HL-60 (cell line): ENCODE measurements around the gene GIPC1.
A peak's percentile ranks its signal among the peaks of the same experiment; 100 is the strongest.

Source experiments
- DNase-seq, 2 experiments: peaks; one replicate each; pipeline ENCODE4 v3.0.0-alpha.2; 2010 to 2020; ENCODE audit warnings: low read depth in 1 of 2, low spot score in 1 of 2
- H3K27ac ChIP-seq: fragments of 250-450 bp; sonication (Bioruptor Pico); replicated peaks from 2 replicates; pipeline ENCODE4 v1.5.1; 2020; ENCODE audit warnings: mild to moderate bottlenecking, moderate library complexity
- H3K27me3 ChIP-seq: fragments of 250-450 bp; sonication (Bioruptor Pico); 2 replicates; pipeline ENCODE4 v1.5.1; 2021; ENCODE audit warnings: mild to moderate bottlenecking, moderate library complexity; ENCODE audit not compliant: insufficient read depth, poor library complexity, severe bottlenecking
- H3K4me3 ChIP-seq: replicated peaks from 2 replicates; pipeline ENCODE4 v1.5.1; 2011; ENCODE audit warnings: mild to moderate bottlenecking, control low read depth, low read length; ENCODE audit not compliant: insufficient read depth
- CTCF ChIP-seq: IDR thresholded peaks from one replicate; pipeline ENCODE4 v1.5.1; 2011; ENCODE audit warnings: low read length, control low read depth, inconsistent platforms; ENCODE audit not compliant: insufficient read depth
- GABPA ChIP-seq: IDR thresholded peaks from 2 replicates; pipeline ENCODE4 v1.6.1; 2012; ENCODE audit warnings: low read depth
- POLR2AphosphoS5 ChIP-seq: IDR thresholded peaks from 2 replicates; pipeline ENCODE4 v1.6.1; 2012; ENCODE audit warnings: low read depth
- SPI1 ChIP-seq: IDR thresholded peaks from 2 replicates; pipeline ENCODE4 v1.6.1; 2012; ENCODE audit warnings: low read depth, mild to moderate bottlenecking, borderline replicate concordance
- TF ChIP-seq, protein P1 (sequence below): IDR thresholded peaks from 2 replicates; pipeline ENCODE4 v1.6.1; 2012; ENCODE audit warnings: low read depth; ENCODE audit not compliant: insufficient replicate concordance

The GIPC1 gene

GRCh38 chr19:14502334-14503092 is 6.6 kb upstream of the GIPC1 start:
- DNase-seq: no peak
- TF ChIP-seq SPI1 (no peak), POLR2AphosphoS5 (no peak), CTCF (no peak), GABPA (no peak)
- TF ChIP-seq, protein P1, sequence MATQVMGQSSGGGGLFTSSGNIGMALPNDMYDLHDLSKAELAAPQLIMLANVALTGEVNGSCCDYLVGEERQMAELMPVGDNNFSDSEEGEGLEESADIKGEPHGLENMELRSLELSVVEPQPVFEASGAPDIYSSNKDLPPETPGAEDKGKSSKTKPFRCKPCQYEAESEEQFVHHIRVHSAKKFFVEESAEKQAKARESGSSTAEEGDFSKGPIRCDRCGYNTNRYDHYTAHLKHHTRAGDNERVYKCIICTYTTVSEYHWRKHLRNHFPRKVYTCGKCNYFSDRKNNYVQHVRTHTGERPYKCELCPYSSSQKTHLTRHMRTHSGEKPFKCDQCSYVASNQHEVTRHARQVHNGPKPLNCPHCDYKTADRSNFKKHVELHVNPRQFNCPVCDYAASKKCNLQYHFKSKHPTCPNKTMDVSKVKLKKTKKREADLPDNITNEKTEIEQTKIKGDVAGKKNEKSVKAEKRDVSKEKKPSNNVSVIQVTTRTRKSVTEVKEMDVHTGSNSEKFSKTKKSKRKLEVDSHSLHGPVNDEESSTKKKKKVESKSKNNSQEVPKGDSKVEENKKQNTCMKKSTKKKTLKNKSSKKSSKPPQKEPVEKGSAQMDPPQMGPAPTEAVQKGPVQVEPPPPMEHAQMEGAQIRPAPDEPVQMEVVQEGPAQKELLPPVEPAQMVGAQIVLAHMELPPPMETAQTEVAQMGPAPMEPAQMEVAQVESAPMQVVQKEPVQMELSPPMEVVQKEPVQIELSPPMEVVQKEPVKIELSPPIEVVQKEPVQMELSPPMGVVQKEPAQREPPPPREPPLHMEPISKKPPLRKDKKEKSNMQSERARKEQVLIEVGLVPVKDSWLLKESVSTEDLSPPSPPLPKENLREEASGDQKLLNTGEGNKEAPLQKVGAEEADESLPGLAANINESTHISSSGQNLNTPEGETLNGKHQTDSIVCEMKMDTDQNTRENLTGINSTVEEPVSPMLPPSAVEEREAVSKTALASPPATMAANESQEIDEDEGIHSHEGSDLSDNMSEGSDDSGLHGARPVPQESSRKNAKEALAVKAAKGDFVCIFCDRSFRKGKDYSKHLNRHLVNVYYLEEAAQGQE: no peak
- Histone ChIP-seq H3K4me3 (no peak overlapping the region), H3K27me3 (no peaks in the 10 kb centered on the region), H3K27ac (no peak overlapping the region)

- DNase-seq: no peak
- TF ChIP-seq POLR2AphosphoS5: no peak
- TF ChIP-seq SPI1: peak; percentile 29; the same call in 1 of the 2 replicates
- H3K27me3 ChIP-seq: no peaks in the 10 kb centered on the region
- no peak overlapping the region for H3K4me3 ChIP-seq
- H3K27ac ChIP-seq: no peak overlapping the region
Measured at GRCh38 chr19:14497228-14497921, 1.4 kb upstream of the GIPC1 start.

DNA sequence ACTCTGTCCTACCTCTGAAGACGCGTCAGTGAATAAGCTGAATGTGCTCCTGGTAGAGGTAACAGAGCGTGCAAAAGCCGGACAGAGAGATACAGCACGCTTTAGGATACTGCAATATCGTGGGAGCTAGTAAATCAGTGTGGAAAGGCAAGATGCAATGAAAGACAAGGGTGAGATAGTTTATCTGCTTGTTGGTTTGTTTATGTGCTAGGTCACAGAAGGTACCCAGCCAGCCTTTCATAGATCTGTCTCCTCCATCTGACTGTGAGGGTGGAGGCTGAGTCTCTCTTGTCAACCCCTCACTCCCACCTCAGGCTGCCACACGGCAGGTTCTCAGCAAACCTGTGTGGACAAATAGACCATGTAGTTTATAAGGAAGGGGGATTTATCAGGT is 904 bp upstream of the GIPC1 start:
- DNase-seq: no peak
- TF ChIP-seq, protein P1: no peak
- TF ChIP-seq CTCF (no peak), GABPA (no peak), POLR2AphosphoS5 (no peak), SPI1 (no peak)
- H3K4me3 ChIP-seq: no peak overlapping the region

DNA sequence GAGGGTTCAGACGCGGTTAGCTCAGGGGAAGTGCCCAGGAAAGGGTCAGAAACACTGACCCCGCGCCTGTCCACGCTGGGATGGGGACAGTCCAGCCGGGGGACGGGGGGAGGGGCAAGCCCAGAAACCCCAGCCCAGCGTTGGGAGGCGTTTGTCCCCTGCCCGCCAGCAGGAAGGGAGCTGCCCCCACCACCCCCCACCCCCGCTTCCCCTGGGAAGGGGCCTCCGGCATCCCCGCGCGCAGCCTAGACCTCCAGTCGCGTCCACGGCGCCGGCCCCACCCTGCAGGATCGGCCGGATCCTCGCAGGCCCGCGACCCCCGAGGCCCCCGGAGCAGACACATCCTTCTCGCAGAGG is 277 bp downstream of the GIPC1 start:
- Histone ChIP-seq H3K27ac (no peak overlapping the region), H3K27me3 (no peaks in the 10 kb centered on the region), H3K4me3 (peak overlapping the region; percentile 53)
- DNase-seq: no peak
- TF ChIP-seq POLR2AphosphoS5 (no peak), CTCF (no peak), SPI1 (no peak), GABPA (no peak)
- TF ChIP-seq, protein P1: no peak

More for the DNA sequence above, 904 bp upstream of the GIPC1 start:
- H3K27me3 ChIP-seq: no peaks in the 10 kb centered on the region
- no peak overlapping the region for H3K27ac ChIP-seq
